NB4 (cell line): ENCODE measurements around the gene ESR2.
"Not testable (repeated sequence)": the region's sequence is repeated elsewhere in the genome, so short reads cannot be mapped to it uniquely, and the experiment has no call there.

Experiments used
- DNase-seq: peaks from one replicate; pipeline ENCODE4 v3.0.0; 2010; ENCODE audit warnings: low read depth
- H3K4me3 ChIP-seq: one replicate; pipeline ENCODE4 v1.5.1; 2011; ENCODE audit warnings: mild to moderate bottlenecking, low read depth, low read length, moderate library complexity
- MYC ChIP-seq: IDR thresholded peaks from 2 replicates; pipeline ENCODE4 v1.6.1; 2011; ENCODE audit warnings: low read depth, low read length
- POLR2A ChIP-seq: IDR thresholded peaks from 2 replicates; pipeline ENCODE4 v1.6.1; 2011; ENCODE audit warnings: mild to moderate bottlenecking; ENCODE audit not compliant: insufficient read length; ENCODE audit errors: extremely low read depth
- TF ChIP-seq, protein P1 (sequence below): IDR thresholded peaks from 2 replicates; pipeline ENCODE4 v1.6.1; 2011; ENCODE audit warnings: low read depth, low read length
- TF ChIP-seq, protein P2 (sequence below): IDR thresholded peaks from one replicate; pipeline ENCODE4 v1.5.1; 2012; ENCODE audit warnings: low read depth, low read length

Gene ESR2

DNA sequence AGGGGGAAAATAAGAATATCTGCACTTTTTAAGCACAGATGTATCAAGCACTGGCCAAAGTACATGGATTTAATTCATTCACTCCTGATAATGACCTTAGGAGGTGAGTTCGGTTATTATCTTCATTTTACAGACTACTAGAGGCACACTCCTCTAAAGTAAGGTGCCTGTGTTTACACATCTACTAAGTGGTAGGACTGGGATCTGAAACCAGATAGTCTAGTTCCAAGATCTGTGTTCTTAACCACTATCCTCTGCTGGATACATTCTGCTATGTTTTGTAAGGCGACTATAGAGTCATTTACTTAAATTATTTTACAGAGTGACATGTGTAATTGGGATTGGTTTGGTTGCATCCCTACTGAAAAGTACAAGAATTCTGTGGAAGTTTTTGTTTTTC, 175.3 kb downstream of the ESR2 start:
- H3K4me3 ChIP-seq = no peak overlapping the region
- TF ChIP-seq, protein P1, sequence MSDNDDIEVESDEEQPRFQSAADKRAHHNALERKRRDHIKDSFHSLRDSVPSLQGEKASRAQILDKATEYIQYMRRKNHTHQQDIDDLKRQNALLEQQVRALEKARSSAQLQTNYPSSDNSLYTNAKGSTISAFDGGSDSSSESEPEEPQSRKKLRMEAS = no peak
- TF ChIP-seq, protein P2, sequence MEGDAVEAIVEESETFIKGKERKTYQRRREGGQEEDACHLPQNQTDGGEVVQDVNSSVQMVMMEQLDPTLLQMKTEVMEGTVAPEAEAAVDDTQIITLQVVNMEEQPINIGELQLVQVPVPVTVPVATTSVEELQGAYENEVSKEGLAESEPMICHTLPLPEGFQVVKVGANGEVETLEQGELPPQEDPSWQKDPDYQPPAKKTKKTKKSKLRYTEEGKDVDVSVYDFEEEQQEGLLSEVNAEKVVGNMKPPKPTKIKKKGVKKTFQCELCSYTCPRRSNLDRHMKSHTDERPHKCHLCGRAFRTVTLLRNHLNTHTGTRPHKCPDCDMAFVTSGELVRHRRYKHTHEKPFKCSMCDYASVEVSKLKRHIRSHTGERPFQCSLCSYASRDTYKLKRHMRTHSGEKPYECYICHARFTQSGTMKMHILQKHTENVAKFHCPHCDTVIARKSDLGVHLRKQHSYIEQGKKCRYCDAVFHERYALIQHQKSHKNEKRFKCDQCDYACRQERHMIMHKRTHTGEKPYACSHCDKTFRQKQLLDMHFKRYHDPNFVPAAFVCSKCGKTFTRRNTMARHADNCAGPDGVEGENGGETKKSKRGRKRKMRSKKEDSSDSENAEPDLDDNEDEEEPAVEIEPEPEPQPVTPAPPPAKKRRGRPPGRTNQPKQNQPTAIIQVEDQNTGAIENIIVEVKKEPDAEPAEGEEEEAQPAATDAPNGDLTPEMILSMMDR = no peak
- TF ChIP-seq MYC = no peak
- no peak for TF ChIP-seq POLR2A
- DNase-seq = no peak

DNA sequence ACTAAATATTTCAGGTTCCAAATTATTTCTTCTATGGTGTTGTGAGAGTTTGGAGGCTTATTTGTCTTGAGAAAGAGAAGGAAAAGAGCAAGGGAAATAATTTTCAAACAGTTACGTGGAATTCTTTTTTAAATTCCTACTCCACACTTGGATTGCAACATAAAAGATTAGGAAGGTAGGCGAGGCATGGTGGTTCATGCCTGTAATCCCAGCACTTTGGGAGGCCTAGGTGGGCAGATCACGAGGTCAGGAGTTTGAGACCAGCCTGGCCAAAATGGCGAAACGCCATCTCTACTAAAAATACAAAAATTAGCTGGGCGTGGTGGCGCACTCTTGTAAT, 175.8 kb downstream of the ESR2 start:
- not testable (repeated sequence) for H3K4me3 ChIP-seq, DNase-seq

DNA sequence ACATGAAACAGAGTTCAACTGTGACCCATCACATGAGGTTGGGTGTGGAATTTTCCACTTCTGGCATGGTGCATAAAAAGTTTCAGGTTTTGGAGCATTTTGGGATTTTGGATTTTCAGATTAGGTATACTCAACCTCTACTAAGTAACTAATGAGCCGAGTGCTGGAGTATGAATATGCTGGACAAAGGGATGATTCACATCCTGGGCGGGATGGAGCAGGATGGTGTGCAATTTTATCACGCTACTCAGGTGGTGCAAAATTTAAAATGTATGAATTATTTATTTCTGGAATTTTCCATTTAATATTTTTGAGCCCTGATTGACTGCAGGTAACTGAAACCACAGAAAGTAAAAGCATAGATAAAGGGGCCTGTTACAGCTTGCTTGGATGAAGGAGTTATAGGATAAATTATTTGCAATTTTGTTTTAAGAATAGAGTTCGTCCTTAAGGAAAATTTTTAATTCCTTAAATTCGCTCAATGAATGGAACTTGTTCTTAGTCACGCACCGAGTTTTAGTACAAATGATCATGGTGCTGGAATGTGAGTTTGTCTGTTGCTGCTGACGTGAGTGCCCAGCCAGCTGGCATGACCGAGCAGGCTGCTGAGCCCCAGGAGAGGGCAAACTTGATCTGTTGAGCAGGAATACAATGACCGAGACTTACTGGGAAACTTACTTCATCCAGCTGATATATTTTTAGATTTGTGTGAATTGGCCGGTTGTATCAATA, 176.3 kb downstream of the ESR2 start:
- TF ChIP-seq, protein P2 = no peak
- TF ChIP-seq POLR2A (no peak), MYC (no peak)
- TF ChIP-seq, protein P1 = no peak
- no peak overlapping the region for H3K4me3 ChIP-seq
- no peak for DNase-seq

DNA sequence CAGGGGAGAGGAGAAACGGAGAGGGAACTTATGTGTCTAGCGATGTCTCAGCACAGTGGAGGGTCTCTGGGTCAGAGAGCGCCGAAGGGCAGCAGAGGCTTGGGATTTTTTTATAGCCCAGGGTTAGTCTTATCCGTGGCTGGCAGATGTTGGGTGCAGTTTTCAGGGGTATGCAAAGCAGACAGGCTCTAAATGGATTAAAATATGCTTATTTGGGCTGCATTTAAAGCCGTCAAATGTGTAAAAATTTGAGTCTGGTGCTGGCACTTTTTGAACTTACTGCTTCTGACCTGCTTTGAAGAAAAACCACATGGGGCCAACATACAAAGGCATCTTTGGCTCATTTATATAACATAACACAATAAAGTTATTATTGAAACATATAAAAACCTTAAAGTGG, 178.8 kb downstream of the ESR2 start:
- no peak overlapping the region for H3K4me3 ChIP-seq
- DNase-seq = peak; percentile 55
- no peak for TF ChIP-seq POLR2A
- TF ChIP-seq MYC = no peak
- TF ChIP-seq, protein P1 = no peak
- TF ChIP-seq, protein P2 = no peak

DNA sequence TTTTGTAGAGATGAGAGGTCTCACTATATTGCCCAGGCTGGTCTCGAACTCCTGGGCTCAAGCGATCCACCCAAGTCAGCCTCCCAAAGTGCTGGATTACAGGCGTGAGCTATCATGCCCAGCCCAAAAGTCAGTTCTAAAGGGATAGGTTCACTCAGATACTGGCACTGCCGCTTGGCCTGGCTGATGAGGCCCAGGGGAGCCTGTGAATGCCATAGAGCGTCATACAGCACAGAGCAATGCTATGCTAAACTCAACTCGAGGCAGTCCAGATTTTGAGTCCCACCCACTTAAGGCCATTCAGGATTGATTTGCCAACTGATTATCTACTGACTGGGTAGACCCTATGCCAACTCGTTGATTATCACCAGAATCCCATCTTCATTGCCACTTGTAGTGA, 179.4 kb downstream of the ESR2 start:
- peak; percentile 13 for DNase-seq
- TF ChIP-seq, protein P1 = no peak
- TF ChIP-seq POLR2A = no peak
- no peak for TF ChIP-seq MYC
- TF ChIP-seq, protein P2 = no peak
- no peak overlapping the region for H3K4me3 ChIP-seq

DNA sequence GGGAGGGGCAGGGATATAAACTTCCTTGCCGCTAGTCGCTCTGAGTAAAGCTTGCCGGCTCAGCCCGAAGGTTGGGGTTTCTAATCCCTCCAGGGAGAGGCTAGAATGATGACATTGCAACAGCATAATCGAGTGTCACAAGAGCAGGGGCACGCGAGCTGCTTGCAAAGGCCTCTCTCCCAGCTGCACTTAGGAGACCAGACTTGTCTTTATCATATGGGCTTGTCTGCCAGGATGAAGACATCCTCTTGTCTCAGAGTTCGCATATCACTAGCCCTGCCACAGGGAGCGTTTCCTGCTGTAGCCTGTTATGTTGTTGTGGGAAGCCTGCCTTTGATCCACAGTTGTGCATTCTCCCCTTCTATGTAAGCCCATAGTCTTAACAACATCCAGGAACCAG, 180.0 kb downstream of the ESR2 start:
- H3K4me3 ChIP-seq = no peak overlapping the region
- peak; percentile 93 for DNase-seq
- TF ChIP-seq MYC = no peak
- TF ChIP-seq, protein P1 = no peak
- TF ChIP-seq, protein P2 = no peak
- no peak for TF ChIP-seq POLR2A
